ENCODE results near the gene SMARCAL1.

The SMARCAL1 gene

DNA sequence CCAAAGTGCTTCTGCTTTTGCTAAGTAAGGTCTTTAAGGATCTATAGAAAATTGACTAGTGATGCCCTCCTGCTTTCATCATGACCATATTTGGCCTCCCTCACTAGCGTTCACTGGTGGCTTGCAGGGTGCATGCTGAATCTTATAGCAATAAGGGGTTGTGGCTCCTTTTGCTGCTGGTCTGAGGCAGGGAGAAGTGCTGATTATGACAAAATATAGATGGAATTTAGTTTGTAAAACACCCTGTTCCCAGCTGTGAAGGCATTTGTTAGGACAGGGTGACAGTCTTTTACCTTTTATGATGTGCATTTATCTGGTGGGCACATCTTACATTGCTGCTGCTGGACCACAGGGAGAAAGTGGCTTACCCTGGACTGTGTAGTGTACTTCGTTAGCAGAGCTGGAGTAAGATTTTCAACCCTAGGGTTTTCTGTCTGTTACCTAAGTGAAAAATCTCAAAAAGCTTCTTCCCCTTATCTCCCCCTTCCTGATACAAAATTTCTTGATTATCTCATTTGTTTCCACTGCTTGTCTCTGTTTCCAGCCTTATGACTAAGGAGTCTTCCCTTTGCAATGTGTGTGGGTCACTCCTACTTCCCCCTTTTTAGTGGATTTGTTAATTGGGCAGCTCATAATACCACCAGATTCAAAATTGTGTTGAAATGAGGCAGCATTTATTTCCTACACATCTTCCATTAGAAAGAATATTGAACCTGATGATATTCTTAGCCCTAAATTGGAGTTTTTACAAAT is 65.2 kb downstream of the SMARCAL1 start:
- DNase-seq, result no peak

- no peak for DNase-seq
Measured at GRCh38 chr2:216478151-216478550, 65.9 kb downstream of the SMARCAL1 start.

DNA sequence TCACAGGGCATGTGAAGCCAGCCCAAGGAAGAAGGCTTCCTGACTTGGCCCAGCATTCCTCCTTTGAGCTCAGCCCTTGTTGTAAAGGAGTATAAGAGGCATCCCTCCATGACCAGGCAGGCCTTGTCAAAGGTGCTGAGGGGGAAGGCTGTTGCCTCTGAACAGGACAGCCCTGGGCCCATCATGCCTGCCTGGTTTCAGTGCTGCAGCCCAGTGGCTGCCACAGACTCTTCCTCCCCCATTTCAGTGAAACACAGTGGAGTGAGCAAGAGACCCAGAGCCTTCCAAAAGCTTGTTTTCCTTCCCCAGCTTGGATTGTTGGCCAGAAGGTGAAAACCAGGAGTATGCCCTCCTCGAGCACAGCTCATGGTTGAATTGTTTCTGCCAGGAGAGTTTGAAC is 66.5 kb downstream of the SMARCAL1 start:
- DNase-seq, result no peak

DNA sequence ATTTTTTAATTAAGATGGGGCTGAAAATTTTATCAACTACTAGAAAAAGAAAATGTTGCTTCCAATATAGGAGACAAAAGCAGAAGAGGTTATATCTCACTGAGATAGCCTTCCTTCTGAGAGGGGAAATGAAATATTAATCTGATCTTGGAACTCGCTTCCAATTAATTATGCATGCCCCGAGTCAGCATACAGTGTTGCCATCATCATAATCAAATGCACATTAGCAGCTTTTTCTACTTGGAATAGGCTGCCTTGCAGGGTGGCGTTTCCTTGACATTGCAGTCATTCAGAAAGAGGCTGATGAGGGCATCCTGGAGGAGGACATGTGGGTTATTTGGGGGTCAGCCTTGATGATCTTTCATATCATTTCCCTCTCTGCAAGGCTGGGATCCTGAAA is 67.9 kb downstream of the SMARCAL1 start:
- no peak for DNase-seq

DNA sequence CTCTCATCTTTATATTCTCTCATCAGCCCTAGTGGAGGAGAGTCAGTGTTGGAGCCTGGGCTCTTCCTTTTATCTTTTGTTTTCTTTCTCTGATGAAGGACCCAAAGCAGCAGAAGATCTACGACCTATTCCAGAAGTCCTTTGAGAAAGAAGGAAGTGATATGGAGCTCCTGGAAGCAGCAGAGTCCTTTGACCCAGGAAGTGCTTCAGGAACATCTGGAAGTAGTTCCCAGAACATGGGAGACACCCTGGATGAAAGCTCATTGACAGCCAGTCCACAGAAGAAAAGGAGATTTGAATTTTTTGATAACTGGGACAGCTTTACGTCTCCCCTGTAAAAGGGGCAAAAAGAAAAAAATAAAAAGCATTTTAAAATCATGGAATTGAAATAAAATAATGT is 70.4 kb downstream of the SMARCAL1 start:
- no peak for DNase-seq

DNA sequence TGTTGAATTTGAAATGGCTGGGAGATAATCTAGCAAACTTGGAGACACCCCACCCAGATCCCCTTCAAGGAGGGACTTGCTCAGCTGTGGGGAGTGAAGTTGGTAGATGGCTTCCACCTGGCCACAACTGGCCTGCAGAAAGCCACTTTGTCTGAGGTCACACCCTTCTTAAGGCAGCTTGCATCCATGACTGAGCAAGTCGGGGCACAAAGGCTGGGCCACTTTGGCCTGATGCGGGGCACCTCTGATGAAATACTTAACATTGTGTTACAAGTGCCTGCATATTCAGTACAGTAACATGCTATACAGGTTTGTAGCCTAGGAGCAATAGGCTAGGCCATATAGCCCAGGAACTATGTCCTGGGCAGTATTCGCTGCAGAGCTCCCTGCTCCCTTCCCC is 73.0 kb downstream of the SMARCAL1 start:
- DNase-seq, result no peak

GRCh38 chr2:216485745-216486144 is 73.5 kb downstream of the SMARCAL1 start:
- DNase-seq, result no peak

DNA sequence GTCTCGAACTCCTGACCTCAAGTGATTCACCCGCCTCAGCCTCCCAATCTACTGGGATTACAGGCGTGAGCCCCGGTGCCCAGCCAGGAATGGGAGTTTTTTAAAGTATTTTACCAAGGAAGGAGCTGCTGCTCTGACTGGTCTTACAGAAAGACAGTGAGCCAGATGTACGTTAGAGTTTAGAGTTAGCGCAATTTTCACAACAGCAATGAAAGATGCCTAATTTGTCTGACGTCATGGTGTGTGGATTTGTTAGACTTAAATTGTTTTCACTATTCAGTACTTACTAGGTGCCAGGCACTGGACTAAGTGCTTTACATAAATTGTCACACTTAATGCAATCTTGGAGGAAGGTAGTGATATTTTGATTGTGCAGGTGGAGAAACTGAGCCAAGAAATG is 74.0 kb downstream of the SMARCAL1 start:
- DNase-seq, result no peak

DNA sequence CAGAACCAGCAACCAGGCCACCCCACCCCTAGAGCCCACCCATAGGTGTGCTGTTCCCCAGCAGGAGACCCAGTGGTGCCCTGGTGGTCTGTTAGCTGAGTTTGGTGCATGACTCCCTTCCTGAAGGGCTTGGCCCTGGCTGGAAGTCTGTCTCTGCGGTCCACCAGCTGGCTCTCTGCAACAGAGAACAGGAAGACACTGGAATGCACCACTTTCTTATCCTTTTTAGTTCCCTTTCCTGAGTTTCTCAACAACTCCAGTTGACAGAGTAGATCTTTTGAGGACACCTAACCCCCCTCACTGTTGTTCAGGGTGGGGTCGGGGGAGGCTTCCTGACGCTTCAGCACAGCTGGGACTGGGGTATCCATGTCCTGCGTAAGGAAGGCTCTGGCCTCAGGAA is 74.4 kb downstream of the SMARCAL1 start:
- no peak for DNase-seq

GRCh38 chr2:216490061-216490460 is 77.8 kb downstream of the SMARCAL1 start:
- DNase-seq, result no peak

DNA sequence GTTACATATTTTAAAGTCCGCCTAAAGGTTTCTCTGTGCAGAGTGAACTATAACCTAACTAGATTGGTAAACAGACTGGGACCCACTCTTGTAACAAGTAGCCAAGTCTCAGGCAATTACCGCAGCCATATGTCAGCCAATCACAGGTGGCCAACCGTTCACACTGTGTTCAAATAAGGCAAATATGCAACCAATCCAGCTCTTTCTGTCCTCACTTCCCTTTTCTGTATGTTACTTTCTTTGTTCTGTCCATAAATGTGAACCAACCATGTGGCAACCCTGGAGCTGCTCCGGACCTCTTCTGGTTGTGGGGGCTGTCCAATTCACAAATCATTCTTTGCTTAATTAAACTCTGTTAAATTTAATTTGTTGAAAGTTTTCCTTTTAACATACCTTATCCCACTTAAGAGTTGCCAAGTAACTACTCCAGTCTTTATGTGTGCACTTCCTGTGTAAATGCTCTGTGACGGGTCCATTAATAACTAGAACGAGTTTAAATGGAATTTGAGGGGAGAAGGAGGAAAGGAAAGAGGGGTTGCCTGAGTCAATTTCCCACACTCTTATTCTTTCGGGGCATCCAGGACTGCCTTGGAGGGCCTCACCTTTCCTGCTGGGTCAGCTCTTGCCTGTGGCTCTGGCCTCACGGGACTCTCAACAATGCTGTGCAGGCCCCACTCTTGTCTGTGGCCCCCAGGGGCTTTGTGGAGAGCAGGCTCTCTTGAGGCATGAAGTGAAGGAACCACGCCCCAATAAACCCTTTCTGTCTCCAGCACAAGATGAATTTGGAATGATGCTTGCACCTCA is 79.7 kb downstream of the SMARCAL1 start:
- no peak for DNase-seq

DNA sequence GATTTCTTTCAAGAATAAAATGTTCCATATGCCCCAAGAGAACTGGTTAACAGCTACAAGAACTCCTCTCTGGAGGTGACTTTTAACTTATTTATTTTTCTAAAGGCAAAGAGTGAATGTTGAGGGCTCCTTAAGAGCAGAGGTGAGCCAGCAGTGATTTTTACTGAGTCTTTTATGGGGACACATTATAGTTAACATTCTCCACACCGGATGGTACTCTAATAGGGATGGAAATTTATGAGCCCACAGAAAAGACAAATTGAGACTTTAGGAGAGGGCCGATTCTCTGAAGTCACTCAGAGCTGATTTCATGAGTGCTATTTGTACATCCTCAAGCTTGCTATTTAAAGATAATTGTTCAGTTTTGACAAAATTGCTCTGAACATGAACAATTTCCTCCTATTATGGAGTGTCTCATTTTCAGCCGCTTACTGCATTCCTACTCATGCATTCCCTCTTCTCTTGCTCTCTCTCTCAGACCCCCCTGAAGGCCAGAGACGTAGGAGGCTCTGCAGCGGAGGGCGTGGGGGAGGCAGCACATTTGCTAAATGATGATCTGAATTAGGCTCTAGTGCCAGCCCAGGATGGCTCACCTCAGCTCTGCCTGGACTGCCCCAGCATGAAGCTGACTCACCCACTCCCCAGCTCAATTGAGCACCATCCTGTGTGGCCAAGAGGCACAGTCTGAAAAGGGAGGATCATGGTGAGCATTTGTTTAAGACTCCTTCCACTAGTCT is 80.5 kb downstream of the SMARCAL1 start:
- no peak for DNase-seq

GRCh38 chr2:216493334-216493685 is 81.0 kb downstream of the SMARCAL1 start:
- DNase-seq, result no peak

DNA sequence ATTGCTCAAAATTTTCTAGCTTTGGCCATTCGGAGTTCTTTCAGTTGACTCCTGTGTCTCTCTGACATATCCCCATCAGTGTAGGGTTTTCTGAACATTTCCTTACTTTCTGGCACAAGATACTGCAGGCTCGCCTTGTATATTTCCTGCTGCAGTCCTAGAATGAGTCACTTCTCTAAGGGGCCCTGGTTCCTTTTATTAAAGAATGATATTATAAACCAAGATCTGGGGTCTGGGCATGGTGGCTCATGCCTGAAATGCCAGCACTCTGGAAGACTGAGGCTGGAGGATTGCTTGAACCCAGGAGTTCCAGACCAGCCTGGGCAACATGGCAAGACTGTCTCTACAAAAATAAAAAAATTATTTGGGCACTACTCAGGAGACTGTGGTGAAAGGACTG is 83.4 kb downstream of the SMARCAL1 start:
- no peak for DNase-seq

- DNase-seq, result no peak
Measured at GRCh38 chr2:216497382-216498069, 85.2 kb downstream of the SMARCAL1 start.

- no peak for DNase-seq
Measured at GRCh38 chr2:216498070-216498378, 85.7 kb downstream of the SMARCAL1 start.

- DNase-seq, result peak; percentile 95
Measured at GRCh38 chr2:216498379-216499352, 86.4 kb downstream of the SMARCAL1 start, which contains the start of gene RPL37A. RPL37A (plus strand) TSS chr2:216498844; CDS start chr2:216498875, 31 bp downstream.

DNA sequence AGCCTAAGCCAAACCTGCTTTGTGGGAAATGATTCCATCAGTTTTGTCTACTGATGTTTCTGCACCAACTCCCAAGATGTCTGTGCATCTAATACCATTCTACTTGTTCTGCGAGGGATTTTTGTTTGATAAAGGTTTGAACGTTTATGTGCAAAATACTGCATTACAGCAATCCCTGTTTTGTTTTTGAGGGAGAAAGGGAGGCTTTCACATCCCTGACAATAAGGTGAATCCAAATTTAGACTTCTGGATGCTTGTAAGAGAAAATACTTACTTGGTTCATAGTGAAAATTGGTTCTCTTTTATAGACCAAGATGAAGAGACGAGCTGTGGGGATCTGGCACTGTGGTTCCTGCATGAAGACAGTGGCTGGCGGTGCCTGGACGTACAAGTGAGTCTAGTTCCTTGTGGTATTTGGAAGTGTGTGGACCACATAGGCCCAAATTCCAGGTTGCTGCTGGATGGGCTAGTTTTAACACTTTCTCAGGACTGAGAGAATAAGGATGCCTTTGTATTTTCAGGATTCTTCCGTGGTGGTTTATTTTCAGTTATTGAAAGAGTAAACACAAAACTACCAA is 87.4 kb downstream of the SMARCAL1 start:
- no peak for DNase-seq

DNA sequence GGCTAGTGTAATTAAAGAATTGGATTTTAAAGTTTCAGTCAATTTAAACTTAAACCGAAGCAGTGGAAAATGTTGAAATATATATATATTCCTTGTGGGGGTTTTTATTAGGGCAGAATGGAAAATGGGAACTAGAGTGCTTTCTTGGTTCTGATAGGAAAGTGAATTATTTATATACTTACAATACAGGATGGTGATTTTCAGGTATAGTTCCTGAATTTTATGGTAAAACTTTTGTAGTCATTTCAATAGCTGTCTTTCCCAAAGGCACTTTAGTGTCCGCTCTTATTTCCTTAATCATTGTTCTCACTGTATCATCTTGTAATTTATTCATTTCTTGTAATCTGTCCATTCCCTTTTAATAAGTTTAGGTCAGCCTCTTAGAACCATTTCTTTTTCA is 88.3 kb downstream of the SMARCAL1 start:
- DNase-seq, result no peak

DNA sequence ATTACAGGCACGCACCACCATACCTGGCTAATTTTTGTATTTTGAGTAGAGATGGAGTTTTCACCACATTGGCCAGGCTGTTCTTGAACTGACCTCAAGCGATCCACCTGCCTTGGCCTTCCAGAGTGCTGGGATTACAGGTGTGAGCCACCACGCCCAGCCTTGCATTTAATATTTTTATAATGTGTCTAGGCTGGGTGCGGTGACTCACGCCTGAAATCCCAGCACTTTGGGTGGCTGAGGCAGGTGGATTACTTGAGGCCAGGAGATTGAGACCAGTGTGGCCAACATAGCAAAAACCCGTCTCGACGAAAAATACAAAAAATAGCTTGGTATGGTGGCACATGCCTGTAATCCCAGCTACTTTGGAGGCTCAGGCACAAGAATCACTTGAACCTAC is 89.6 kb downstream of the SMARCAL1 start:
- no peak for DNase-seq

- no peak for DNase-seq
Measured at GRCh38 chr2:216502381-216503158, 90.3 kb downstream of the SMARCAL1 start.
